SH-SY5Y (cell line): Measurements from ENCODE around the gene RTN4R.

Experiments
- GATA2 ChIP-seq: IDR thresholded peaks from 2 replicates; pipeline ENCODE4 v1.6.1; 2011; ENCODE audit warnings: mild to moderate bottlenecking, low read depth, low read length
- GATA3 ChIP-seq: IDR thresholded peaks from 2 replicates; pipeline ENCODE4 v1.6.1; 2011; ENCODE audit warnings: low read depth, mild to moderate bottlenecking, low read length, moderate library complexity

GRCh38 chr22:20231514-20232236 is 36.4 kb downstream of the RTN4R start:
- no peak for TF ChIP-seq GATA2
- TF ChIP-seq GATA3 = no peak
